ENCODE results near the gene GNAS-AS1. TPM values are rescaled to one million over a fixed set of nuclear protein-coding genes. Genes with fewer than 3 reads are reported as not detected.

Gene GNAS-AS1
- total RNA-seq, 1 experiment from 2014 or later: 0.11 TPM

DNA sequence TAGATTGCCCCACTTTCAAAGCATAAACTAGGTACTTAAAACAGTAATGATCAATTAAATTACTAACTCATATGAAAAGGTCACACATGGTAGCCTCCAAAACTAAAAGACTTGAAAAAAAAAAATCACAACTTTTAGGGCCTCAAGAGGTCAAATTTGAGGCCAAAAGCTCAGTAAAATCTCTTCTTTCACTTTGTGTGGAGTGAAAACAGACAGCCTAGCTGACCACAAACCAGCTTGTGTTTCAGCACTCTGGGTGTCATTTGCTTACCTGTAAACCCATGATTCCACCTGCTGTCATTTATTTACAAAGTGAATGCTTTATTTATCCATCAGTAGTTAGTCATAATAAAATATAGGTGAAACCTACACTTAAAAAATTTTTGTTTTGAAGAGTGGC is 35.8 kb upstream of the GNAS-AS1 start:
- no peak for DNase-seq (ENCODE audit: low read depth)

DNA sequence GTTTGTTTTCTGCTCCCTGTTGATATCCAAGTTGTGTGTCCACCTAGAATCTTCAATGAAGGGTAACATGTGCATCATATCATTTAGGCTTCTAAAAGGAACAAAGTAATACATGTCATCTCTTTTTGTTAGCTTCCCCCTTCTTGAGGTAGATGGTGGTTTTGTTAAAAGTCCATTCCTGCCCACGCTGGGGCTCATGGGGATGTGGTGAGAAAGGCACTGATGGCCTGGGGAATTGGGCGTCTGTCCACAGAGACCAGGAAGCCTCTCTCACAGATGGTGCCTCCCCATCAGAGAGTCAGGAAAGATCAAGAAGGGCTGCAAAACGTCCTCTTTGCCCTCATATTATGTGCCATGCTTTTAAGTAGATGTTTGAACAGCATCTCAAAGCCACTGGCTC is 34.3 kb upstream of the GNAS-AS1 start:
- no peak for DNase-seq (ENCODE audit: low read depth)

DNA sequence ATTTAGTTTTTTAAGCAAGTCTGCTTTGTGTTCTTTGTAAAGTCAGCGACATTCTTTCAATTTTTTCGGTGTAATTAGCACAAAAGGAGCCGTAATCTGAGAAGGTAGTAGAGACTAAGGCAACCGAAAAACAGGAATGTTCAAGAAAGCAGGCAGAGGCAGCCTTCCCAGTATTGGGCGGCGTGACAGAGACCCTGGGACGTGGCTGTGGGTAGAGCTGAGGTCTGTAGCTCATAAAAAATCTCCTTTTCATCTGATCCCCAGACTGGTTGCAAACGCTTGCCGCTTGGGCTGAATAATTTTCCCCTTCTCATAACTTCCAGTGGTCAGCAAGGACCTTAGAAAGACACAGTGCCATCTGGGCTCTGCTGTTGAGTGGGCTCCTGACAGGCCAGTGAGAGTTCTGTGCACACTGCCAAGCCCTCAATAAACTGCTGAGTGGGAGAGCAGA is 32.6 kb upstream of the GNAS-AS1 start:
- peak; percentile 47 for DNase-seq (ENCODE audit: low read depth)

DNA sequence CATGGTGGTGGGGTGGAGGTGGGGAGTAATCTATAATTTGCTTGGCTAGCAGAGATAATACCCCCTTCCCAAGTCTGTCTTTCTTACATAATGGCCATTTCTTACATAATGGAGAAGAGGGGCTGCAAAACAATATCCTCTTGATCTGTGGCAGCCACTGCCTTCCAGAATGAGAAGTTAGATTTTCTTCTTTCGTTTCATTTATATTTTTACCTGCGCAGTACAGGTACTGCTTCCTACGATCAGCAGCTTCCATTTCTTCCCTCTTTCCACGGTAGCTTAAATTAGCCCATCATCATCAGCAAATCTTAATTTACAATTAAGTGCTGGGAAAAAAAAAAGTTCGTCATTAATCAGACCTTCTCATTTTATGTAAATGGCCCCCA is 32.0 kb upstream of the GNAS-AS1 start:
- DNase-seq (ENCODE audit: low read depth): no peak

DNA sequence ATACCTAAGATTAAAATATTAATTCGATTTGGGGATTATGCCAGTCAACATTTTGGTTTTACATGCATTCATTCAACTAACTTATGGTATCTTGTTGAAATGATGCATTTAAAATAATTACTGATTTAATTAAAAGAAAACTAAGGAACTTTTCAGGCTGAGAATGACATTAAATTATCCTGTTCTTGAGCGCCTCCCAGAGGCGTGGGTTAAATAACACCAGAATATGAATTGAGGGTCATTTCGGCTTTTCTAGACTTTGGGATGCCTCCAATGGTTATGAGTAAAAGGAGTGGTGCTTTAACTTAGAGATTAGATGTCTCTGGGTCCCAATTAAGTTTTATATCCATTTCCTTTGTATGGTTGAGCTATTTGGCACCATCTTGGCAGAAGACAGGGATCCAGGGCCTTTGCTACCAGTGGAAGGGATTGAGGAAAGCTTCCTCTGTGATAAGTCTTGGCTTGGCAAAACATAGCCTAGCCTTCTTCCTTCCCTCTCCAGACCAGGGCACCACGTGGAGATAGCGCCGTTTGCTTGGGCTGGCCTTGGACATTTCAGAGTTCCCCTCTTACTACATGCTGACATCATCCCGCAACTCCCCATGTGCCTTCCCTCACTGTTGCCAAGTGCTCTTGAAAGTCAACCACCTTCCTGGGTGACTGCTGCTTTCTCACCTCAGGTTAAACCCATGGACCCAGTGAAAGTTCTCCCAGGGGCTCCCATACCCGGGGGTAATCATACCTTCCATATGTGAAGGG is 30.5 kb upstream of the GNAS-AS1 start:
- no peak for DNase-seq (ENCODE audit: low read depth)

DNA sequence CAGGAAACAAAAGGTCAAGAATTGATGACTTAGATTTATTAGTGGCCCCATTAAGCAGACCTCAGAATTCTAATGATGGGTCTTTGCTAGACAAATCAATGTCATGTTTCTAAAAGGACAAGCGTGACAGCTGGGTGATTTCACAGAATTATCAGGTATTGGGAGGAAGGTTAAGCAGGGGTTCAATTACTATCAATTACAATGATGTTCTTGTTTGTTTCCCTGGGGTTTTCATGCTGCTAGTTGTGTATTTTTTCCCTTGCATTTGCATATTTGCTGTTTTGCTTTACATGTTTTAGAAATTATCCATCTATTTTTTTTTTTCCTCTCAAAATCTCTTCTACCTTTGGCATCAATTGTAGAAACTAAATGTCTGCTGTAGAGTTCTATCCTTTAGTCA is 29.7 kb upstream of the GNAS-AS1 start:
- no peak for DNase-seq (ENCODE audit: low read depth)

DNA sequence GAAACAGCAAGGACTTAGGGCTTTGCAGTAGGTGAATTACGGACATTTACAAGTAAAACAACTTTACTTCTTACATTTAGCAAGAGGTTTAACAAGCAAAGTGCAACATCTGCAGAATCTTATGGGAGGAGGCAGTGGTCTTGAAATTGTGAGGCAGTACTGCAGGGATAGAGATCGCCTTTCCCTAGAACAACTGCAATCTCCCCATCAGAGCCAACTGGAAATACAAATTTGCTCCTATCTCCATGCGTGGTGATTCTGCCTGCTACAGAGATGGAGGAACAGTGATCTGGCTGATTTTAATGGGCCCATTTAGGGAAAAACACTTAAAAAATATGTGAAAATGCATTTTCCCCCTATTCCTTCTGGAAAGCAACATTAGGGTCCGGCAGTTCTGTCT is 27.7 kb upstream of the GNAS-AS1 start:
- no peak for DNase-seq (ENCODE audit: low read depth)

DNA sequence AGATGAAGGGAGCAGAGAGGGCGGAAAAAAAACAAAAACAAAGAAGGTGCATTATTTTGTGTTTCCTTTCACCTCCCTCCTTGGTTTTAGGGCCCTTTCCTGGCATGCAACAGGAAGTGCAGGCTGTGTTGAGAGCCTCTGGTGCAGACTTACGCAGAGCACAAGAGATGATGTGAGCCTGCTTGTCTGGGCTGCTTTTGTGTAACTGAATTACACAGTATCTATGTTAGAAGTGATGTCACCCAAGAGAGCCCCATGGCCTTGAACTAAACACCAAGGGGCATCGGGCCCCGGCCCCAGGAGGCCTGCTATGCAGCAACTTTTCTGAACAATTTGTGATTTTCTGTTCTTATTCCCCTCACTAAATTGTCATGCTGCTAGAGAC is 27.3 kb upstream of the GNAS-AS1 start:
- no peak for DNase-seq (ENCODE audit: low read depth)

DNA sequence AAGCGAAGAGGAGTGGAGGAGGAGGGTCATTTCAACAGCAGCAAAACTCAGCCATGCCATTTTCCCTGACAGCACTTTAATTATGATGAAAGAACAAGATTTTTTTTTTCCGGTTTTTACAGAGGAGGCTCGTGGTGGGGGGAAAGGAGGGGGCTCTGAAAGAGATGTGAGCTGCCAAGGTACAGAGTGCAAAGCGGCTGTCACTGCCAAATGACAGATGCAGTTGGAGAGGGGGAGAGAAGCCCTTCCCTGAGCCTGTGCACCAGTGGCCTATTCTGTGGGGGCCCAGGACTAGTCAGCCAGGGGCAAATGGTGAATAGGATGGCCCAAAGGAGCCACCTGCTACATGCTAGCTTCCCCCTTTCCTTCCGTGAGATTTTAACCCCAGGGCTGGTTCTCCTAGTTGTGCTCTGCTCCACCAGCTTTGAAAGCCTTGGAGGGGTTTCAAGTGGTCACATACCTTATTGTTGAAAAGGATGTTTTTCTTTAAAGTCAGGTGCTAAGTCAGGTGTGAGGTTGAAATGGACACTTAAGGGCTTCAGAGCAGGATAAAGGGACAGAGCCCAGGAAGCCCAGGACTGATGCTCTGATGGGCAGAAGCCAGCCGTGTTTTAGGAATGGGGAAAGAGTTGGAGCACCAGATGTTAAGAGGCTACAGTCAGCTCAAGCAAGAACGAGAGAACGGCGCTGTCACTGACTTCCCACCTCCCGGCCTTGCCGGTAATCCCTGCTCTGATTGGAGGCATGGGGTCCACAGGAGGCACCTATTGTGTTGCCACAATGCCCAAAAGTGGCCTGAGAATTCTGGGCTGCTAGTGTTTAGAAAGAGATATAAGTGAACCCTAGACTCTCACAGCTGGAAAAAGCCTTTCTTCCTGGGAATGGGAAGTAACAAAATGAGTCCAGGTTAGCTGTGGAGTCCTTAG is 26.6 kb upstream of the GNAS-AS1 start:
- DNase-seq (ENCODE audit: low read depth): no peak

DNA sequence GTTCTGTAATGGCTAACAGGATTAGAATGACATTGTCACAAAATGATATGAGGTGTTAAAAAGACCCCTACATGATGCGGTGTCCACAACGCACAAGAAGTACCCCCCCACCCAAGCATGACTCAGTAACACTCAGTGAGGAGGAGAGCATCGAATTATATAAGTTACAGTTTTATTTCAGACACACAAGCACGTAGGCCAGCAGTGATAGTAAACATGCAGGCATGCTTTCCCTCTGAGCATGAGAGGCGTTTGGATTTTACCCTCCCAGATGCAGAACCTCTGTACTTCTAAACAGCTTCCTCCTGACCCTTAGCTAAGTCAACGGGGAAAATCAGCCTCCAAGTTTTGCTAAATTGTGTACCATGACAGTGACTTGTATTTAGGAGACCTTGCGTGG is 25.7 kb upstream of the GNAS-AS1 start:
- no peak for DNase-seq (ENCODE audit: low read depth)

DNA sequence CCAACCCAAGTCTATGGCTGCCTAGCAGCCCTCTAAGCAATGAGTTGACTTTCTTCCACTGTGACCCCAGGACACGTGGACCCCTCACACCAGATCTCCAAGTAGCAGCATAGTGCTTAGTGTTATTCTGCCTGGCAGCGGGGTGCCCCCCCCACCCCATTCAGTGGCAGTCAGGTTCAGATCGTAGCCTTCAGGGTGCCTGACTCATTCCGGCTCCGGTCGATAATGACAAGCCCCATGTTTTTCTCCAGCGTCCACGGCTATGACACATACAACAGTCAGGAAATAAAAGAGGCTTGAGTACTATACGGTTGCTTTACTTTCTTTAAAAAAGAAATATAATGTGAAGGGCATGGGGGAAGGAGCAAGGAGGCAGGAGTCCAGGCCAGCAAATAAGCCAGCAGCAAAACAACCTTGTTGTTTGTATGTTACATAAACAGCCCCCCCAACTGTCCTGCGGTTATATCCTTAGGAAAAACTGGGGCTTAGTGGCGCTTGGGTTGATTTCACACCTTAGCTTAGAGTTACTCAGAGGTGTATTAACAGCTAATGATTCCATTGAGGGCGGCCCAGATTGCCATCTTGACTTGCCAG is 24.9 kb upstream of the GNAS-AS1 start:
- DNase-seq (ENCODE audit: low read depth): peak; percentile 75

DNA sequence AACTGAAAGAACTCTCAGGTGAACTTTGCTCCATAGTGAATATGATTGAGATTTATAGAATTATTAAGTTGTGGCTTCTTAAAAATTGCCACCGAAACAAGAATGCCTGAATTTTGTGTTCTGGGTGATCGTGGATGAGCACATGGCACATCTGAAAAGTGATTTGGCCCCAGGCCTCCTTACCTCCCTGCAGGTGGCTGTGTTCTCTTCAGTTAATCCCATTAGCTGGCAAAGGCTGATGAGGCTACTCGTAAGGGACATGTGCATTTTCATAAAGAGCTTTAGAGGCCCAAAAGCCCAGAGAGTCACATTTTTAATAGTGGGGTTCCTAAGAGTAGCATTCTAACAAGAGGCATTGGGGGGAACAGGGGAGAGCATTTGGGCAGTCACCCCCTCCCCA is 24.4 kb upstream of the GNAS-AS1 start:
- DNase-seq (ENCODE audit: low read depth): no peak

DNA sequence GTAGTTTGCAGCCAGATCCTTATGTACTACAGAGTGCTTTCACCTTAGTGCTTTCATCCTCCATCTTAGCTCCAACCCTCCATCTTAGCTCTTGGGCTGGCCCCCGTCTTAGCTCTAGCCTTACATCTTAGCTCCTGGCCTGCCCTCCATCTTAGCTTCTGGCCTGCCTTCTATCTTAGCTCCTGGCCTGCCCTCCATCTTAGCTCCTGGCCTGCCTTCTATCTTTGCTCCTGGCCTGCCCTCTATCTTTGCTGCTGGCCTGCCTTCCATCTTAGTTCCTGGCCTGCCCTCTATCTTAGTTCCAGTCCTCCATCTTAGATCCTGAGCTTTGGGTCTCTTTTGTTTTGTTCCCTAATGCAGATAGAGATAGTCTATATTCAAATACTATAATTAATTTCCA is 23.8 kb upstream of the GNAS-AS1 start:
- DNase-seq (ENCODE audit: low read depth): no peak

DNA sequence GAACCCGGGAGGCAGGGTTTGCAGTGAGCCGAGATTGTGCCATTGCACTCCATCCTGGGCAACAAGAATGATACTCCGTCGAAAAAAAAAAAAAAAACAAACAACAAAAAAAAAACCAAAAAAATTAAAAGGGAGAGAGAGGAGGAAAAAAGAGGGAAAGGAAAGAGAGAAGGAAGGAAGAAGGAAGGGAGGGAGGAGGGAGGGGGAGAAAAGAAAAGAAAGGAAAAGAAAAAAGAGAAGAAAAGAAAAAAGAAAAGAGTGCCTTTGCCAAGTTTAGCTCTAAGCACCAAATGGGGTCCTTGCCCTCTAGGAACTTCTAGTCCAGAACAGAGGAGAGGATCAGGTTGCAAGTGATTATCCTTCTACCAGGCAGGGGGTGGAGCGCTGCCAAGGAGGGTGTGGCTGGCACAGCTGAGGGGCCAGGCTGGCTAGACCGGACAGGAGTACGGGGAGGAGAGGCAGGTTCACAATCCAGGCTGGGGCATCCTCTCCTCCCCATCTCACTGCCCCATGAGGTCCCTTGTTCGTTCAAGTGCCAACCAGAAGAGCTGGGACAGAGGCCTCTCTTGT is 20.9 kb upstream of the GNAS-AS1 start:
- no peak for DNase-seq (ENCODE audit: low read depth)

DNA sequence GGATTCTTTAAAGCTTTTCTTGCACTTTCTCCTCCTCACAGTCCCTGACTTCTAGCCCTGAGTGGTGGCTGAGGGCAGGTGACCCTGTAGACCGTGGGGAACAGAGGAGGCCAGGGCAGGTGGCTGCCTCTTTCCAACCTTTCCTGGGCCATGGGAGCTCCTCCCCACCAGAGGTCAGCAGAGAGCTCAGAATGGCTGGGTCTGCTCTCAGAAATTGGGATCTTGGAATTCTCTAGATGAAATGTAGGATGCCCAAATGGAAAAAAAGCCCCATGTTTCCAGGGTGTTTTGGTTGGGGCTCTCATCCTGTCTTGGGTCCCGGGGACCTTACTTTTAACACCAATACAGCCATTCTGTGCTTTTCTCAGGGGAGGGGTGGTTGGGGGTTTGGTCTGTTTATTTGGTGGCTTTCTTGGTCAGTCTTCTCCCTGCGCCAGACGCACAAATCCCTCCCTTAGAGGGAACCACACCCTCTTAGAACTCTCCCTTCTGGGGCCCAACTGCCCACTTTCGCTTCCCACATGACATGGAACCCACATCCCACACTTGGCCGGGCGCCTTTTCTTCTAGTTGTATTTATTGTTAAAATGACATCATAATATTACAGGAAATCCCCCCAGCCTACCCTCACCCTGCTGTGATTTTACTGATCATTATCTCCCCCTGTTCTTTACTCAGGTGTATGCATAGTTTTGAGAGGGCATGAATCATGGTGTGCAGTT is 19.8 kb upstream of the GNAS-AS1 start:
- peak; percentile 52 for DNase-seq (ENCODE audit: low read depth)

DNA sequence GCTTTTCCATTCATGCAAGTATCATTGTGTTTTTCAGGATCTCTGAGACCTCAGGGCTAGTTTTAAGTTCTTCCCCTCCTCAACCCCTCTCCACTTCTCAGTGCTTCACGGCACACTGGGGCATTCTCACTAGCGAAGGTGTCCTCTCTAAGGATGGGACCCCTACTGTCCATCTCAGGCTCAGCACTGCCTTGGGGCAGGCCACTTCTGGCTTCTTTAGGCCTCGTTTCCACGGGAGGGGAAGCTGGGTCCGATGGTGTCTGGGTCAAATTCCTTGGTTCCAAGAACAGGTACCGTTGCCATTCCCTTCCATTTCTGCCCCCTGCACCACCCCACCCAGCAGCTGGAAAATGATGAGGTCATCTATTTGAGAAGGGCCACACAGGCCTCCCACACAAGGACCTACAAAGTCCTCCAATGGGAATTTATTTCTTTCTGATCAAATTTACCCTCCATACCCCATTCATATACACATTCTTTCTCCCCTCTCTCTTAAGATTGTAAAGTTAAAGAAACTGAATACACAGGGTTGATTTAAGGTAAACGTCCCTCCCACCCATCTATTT is 19.0 kb upstream of the GNAS-AS1 start:
- no peak for DNase-seq (ENCODE audit: low read depth)

DNA sequence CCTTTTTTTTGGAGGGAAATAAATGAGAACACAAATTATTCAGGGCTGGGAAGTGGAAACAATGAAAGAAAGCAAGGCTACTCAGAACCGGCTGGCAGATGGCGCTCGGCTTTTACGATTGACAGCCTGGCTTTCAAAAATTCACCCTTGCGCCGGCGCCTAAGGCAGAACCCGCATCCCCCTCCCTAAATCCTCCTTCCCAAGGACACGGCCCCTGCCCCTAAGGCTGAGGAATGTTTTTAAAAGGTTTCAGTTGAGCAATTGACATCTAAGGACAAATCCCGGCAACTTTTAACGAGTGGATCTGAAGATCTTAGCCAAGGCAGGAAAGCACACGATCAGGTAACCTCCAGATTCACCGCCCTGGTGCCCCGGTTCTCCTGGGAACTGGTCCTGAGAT is 18.1 kb upstream of the GNAS-AS1 start:
- DNase-seq (ENCODE audit: low read depth): no peak

DNA sequence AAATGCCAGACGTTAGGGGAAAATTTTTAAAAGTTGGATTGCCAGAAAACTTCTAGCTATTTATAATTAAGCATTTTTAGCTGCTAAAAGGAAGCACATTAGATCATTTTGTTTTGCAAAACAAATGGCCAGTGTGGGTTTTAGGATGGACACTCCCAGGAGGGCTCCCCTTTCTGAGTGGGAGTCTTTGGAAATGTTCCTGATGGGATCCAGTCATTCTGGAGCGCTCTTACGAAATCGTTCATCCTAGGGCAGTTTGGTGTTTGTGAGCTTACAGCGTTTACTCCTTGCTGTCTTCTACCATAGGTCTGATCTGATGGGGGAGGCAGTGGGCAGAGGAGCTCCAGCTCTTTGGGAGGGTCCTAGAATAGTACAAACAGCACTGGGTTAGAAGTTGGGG is 16.5 kb upstream of the GNAS-AS1 start:
- peak; percentile 19 for DNase-seq (ENCODE audit: low read depth)

DNA sequence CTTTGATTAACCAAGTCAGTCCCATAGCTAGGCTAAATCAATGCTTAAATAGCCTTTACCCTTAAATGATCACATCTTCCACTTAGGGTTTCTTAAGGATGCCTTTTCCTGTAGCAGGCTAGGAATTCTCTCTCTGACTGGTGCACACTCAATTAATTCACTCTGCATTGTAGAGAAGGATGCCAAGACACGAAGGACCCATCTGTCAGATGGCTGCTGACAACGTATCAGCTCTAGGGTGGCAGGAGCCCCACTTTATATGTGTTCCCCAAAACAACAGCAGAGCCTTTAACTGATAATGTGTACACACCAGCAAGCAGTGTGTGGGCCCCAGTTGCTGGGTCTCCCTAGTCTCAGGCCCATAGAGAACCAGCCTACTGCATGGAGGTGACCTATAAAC is 15.1 kb upstream of the GNAS-AS1 start:
- no peak for DNase-seq (ENCODE audit: low read depth)

DNA sequence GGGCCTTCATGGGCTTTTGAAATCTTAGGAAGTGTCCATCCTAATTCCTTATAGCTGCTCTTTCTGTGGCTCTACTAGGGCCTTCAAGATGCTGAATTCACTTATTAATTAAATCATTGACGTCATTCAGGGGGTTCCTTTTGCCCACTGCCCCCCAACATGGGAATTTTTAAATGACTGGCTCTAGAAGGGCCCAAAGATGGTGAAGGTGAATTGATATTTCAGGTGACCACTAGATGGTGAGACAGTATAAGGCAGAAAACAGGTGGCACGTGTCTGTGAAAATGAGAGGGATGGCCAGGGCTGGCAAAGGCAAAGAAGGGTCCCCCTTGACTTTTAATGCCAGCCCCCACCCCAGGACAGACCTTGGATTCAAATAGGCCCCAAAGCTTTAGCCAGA is 13.6 kb upstream of the GNAS-AS1 start:
- DNase-seq (ENCODE audit: low read depth): no peak
